NCI-H2227 (cell line): ENCODE measurements around the gene FTSJ1.
"Not testable (repeated sequence)": the region's sequence is repeated elsewhere in the genome, so short reads cannot be mapped to it uniquely, and the experiment has no call there.

ENCODE experiments used
- DNase-seq: peaks from one replicate; lab custom pipeline; 2025; ENCODE audit not compliant: unreplicated experiment; lab: John Stamatoyannopoulos, UW

The FTSJ1 gene

DNA sequence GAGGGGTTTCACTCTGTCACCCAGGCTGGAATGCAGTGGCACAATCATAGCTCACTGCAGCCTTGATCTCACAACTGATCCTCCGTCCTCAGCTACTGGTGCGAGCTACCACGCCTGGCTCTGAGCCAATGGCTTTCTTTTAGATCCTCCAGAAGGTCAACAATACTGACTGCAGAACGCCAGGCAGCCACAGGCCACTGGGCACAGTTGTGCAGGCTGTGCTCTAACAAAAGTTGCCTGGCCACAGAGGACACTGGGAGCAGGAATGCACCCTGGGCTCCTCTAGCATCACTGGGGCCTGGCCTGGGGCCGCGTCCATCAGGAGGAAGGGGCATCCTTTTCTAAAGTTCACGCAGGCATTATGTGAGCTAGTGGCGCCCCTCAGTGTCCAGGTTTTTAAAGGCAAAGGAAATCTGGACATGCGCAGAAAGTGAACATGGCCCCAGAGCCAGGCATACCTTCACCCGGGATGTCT, 17.9 kb downstream of the FTSJ1 start:
- peak; percentile 65 for DNase-seq

- DNase-seq: no peak
Observed at GRCh38 chrX:48496660-48497059, 20.7 kb downstream of the FTSJ1 start.

GRCh38 chrX:48497871-48498270, 21.9 kb downstream of the FTSJ1 start:
- DNase-seq: no peak

DNA sequence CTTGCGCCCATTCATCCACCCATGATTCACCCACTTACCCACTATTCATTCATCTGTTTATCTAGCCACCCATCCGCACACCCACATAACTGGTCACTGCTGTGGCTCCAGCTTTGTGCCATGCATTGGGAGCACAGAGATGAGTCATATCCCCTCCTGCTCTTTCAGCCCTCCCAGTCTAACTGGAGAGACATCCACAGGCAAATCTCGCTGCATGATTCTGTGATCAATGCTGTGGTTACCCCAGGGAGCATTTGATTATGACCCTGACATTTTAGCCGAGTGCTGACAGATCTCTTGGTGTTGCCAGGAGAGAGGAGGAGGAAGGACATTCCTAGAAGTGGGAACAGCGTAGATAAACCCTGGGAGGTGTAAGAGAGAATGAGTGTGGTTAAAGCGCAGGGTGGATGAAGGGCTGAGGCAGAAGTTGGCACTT, 22.4 kb downstream of the FTSJ1 start:
- DNase-seq: no peak

DNA sequence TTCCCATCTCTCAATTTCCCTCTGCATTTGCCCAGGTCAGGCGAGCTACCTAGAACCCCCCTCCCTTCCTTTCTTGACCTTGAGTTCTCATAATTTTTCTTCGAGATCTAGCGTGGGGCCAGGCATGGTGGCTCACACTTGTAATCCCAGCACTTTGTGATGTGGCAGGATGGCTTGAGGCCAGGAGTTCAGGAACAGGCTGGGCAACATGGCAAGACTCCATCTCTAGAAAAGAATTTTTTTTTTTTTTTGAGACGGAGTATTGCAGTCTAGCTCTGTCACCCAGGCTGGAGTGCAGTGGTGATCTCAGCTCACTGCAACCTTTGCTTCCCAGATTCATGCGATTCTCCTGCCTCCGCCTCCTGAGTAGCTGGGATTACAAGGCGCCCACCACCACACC, 28.3 kb downstream of the FTSJ1 start:
- no peak for DNase-seq

DNA sequence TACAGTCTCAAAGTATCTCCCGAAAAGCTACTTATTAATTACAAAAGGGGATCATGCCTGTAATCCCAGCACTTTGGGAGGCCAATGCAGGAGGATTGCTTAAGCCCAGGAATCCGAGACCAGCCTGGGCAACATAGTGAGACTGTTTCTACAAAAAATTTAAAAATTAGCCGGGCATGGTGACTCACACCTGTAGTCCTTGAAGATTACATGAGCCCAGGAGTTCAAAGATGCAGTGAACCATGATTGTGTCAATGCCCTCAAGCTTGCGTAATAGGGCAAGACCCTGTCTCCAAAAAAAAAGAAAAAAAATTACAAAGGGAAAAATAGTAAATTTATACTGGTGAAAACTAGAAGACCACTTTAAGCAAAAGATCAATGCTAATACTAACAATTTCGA, 29.5 kb downstream of the FTSJ1 start:
- DNase-seq: no peak

DNA sequence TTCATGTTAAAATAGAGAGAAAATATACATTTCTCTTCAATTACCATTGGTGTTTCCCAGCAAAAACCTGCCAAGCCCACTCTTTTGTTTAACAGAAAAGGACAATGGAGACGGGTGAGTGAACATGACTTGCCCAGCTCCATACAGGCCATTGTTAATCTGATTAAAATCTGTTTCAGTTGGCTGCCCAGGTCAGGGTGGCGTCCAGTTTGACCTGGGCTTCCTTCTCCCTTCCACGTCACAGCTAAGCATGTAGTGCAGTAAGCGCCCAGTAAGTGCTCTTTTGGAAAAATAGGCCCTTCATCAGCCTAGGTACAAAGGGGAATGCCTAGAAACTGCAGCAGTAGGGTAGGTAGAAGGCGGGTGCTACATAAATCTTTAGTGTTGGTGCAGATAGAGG, 31.2 kb downstream of the FTSJ1 start:
- DNase-seq: no peak

DNA sequence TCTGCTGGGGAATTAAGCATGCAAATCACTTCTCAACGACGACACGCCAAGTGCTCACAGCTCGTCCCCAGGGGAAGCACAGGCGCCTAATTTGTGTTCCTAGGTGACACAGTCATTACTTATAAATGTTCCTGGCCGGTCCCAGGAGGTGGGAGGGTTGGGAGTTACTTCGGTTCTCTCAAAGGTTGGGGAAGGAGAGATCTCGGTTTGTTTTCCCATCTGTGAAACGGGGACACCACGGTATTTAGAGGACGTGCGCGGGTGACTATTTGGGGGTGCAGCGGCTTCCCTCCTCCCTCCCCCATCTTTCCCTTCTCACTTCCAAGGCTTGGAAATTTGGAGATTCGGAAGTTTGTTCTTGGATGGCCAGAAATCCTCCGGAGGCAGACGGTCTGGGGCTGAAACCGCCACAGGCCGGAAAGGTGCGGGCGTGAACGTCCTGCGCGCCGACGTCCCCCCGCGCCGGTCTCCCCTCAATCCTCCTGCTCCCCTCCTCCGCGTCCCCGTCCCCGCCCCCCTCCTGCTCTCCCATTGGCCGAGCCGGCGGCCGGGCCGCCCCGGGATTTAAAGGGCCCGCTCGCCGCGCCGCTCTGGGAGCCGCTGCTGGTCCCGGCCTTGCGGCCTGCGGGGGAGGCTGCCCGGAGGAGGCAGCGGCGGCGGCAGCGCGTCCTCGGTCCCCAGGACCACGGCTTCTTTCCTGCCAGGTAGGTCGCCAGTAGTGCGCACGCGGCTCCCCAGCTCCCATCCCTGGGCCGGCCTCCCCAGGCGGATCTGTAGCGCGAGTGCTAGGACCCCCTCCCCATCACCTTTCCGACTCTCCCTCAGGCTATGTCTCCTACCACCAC, 32.6 kb downstream of the FTSJ1 start, which contains the start of gene PORCN:
Gene PORCN, plus strand, starts transcription at position 593 of the 845 bp plus-strand sequence. CDS start 829 bp downstream, outside the sequence.
- peak; percentile 84 for DNase-seq

GRCh38 chrX:48509245-48509590, 33.2 kb downstream of the FTSJ1 start:
- no peak for DNase-seq

DNA sequence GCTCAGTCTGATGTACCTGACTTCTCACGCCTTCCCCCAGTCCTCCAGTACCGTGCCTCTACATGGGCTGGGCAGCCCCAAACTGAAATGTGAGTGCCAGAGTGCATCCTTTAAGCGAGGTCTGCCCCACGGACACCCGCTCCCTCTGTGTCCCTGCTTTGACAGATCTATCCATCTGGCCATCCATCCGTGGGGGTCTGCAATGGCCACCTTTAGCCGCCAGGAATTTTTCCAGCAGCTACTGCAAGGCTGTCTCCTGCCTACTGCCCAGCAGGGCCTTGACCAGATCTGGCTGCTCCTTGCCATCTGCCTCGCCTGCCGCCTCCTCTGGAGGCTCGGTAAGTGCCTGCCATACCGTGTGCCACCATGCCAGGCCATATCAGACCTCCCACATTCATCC, 33.6 kb downstream of the FTSJ1 start:
- no peak for DNase-seq

- peak; percentile 36 for DNase-seq
Observed at GRCh38 chrX:48511560-48511959, 35.6 kb downstream of the FTSJ1 start.

DNA sequence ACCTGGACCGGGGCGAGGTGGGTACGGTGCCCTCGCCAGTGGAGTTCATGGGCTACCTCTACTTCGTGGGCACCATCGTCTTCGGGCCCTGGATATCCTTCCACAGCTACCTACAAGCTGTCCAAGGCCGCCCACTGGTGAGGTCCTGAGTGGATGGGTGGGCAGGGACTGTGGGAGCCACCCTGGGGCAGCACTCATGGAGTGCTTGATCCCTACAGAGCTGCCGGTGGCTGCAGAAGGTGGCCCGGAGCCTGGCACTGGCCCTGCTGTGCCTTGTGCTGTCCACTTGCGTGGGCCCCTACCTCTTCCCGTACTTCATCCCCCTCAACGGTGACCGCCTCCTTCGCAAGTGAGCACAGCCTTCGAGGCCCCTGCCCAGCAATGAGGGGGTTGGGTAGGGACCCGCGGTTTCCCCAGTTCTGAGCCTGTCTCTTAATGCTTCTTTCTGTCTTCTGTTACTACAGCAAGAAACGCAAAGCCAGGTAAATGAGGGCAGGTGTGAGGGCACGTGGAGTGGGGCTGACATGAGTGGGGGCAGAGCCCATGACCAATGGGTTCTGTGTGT, 36.5 kb downstream of the FTSJ1 start:
- DNase-seq: no peak

DNA sequence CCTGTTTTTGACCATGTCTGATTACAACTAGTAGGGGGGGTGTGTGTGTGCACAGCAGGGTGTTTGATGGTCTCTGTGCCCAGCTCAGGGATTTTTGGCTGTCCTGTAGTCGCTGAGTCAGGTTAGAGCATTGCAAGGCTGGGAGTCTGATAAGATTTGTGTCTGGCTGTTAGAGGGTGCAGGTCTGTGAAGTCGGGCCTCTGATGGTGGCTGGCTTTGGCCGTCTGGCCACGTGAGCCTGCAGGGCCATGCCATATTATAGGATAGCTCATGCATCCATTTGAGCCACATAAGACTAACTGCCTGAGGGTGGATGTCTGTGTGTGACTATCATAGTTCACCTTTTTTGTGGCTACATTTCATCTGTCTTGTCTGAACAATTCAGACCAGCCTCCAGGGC, 37.7 kb downstream of the FTSJ1 start:
- no peak for DNase-seq

DNA sequence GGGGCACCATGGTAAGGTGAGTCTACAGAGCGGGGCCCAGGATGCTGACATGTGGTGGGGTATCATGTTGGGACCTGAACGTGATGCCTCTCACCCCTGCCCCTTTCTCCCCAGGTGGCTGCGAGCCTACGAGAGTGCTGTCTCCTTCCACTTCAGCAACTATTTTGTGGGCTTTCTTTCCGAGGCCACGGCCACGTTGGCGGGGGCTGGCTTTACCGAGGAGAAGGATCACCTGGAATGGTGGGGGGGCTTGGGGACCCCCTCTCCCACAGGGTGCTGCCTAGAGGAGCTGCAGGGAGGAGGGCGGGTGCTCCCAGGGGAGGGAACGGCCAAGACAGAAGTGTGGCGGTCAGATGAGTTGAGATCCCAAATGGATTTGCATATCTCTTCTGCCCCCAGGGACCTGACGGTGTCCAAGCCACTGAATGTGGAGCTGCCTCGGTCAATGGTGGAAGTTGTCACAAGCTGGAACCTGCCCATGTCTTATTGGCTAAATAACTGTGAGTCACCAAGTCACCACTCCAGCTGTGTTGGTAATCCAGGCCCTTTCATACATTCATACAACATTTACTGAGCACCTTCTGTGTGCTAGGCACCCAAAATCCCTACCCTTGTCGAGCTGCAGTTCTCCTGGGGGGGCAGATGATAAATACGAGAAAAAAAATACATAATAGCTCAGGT, 38.3 kb downstream of the FTSJ1 start:
- no peak for DNase-seq

GRCh38 chrX:48514868-48515460, 39.0 kb downstream of the FTSJ1 start:
- no peak for DNase-seq

GRCh38 chrX:48515842-48516241, 39.8 kb downstream of the FTSJ1 start:
- no peak for DNase-seq

DNA sequence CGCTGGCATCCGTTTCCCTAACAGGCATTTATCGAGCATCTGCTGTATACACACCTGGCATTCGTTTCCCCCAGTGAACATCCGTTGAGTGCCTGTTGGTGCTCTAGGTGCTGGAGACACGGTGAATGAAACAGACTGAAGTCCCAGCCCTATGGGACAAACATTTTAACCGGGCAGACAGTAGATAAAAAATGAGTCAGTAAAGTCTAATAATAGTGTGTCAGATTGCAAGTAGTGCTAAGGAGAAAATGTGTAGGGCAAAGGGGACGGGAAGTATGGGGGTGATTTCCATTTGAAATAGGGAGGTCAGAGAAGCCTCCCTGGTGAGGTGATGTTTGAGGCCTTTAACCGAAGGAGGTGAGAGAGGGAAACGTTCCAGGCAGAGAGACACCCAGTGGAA, 40.3 kb downstream of the FTSJ1 start:
- DNase-seq: no peak

DNA sequence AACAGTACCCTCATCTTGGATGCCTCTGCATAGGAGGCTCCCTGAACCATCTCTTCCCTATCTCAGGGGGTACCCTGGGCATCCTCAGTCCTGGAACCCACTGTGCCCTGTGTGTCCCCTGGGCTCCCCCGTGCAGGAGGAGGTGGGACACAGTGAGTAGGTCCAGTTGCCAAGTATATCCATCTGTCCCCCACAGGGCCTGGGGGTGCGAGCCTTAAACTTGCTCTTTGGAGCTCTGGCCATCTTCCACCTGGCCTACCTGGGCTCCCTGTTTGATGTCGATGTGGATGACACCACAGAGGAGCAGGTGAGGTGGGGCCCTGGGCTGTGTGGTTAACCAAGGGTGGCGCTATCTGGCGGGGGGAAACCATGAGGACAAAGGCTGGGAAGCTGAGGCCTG, 41.0 kb downstream of the FTSJ1 start:
- no peak for DNase-seq

DNA sequence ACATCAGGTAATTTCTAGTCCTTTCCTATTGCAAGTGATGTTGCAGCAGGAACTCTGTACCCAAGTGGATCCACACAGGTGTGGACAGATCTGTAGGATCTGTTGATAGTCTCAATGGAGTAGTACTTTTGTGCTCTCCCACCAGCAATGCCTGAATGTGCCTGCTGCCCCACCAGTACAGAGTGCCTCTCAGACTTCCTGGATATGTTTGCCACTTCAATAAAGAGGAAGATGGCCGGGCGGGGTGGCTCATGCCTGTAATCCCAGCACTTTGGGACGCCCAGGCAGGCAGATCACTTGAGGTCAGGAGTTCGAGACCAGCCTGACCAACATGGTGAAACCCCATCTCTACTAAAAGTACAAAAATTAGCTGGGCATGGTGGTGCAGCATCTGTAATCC, 43.5 kb downstream of the FTSJ1 start:
- DNase-seq: not testable (repeated sequence)

GRCh38 chrX:48520455-48520854, 44.5 kb downstream of the FTSJ1 start:
- no peak for DNase-seq

DNA sequence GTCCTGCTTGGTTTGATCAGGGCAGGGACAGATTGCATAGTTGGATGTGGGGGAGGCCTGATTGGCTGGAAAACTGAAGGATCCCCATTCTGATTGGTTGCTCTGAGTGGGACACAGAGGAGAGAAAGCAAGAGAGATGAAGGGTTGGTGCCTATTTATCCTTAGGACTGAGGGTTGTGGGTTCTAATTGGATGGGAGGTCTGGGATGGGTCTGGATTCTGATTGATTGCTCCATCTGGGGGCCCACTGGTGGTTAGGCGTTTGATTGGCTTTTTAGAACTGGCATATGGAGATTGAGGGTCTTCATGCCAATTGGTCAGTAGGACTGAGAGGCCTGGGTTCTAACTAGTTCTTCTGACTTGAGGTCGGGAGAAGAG, 45.0 kb downstream of the FTSJ1 start:
- peak; percentile 64 for DNase-seq
